GOT3 (cell line): ENCODE results near the gene HCLS1.
"Not testable (repeated sequence)": the region's sequence is repeated elsewhere in the genome, so short reads cannot be mapped to it uniquely, and the experiment has no call there.

Source experiments
- DNase-seq: peaks from one replicate; lab custom pipeline; 2025; ENCODE audit warnings: mixed read lengths; lab: John Stamatoyannopoulos, UW

The HCLS1 gene

GRCh38 chr3:121654493-121655385, 6.0 kb downstream of the HCLS1 start:
- DNase-seq = no peak

GRCh38 chr3:121651684-121652083, 9.0 kb downstream of the HCLS1 start:
- DNase-seq = no peak

- DNase-seq = no peak
Observed at GRCh38 chr3:121649645-121650044, 11.1 kb downstream of the HCLS1 start.

- no peak for DNase-seq
Observed at GRCh38 chr3:121648219-121648958, 12.3 kb downstream of the HCLS1 start.

GRCh38 chr3:121645054-121645453, 15.6 kb downstream of the HCLS1 start:
- no peak for DNase-seq

- no peak for DNase-seq
Observed at GRCh38 chr3:121642601-121643314, 17.9 kb downstream of the HCLS1 start.

- DNase-seq = no peak
Observed at GRCh38 chr3:121641127-121641526, 19.6 kb downstream of the HCLS1 start.

- DNase-seq = no peak
Observed at GRCh38 chr3:121637922-121638321, 22.8 kb downstream of the HCLS1 start.

- DNase-seq = no peak
Observed at GRCh38 chr3:121630355-121630754, 30.3 kb downstream of the HCLS1 start.

GRCh38 chr3:121629601-121630000, 31.1 kb downstream of the HCLS1 start:
- no peak for DNase-seq

GRCh38 chr3:121627622-121628021, 33.1 kb downstream of the HCLS1 start:
- DNase-seq = no peak

GRCh38 chr3:121627211-121627610, 33.5 kb downstream of the HCLS1 start:
- no peak for DNase-seq

- DNase-seq = no peak
Observed at GRCh38 chr3:121626495-121626894, 34.2 kb downstream of the HCLS1 start.

- DNase-seq = no peak
Observed at GRCh38 chr3:121624147-121624899, 36.4 kb downstream of the HCLS1 start.

GRCh38 chr3:121621491-121621890, 39.2 kb downstream of the HCLS1 start:
- no peak for DNase-seq

GRCh38 chr3:121619691-121620090, 41.0 kb downstream of the HCLS1 start:
- DNase-seq = no peak

GRCh38 chr3:121606106-121606505, 54.6 kb downstream of the HCLS1 start:
- no peak for DNase-seq

GRCh38 chr3:121604759-121605158, 55.9 kb downstream of the HCLS1 start:
- no peak for DNase-seq

GRCh38 chr3:121601212-121601812, 59.4 kb downstream of the HCLS1 start:
- DNase-seq = no peak

GRCh38 chr3:121599900-121600299, 60.8 kb downstream of the HCLS1 start:
- not testable (repeated sequence) for DNase-seq

GRCh38 chr3:121598564-121598963, 62.1 kb downstream of the HCLS1 start:
- no peak for DNase-seq
